Mucosa of rectum (tissue), 2 donors: ENCODE data around the gene PPP1R12B.
"Not testable (repeated sequence)": the region's sequence is repeated elsewhere in the genome, so short reads cannot be mapped to it uniquely, and the experiment has no call there.

Experiments used
- H3K27ac ChIP-seq, 2 donors: one replicate each; pipeline ENCODE4 v1.7.0; 2013; ENCODE audit warnings: inconsistent platforms in 2 of 2, low read depth in 2 of 2, low read length in 2 of 2
- H3K27me3 ChIP-seq, 2 donors: one replicate each; pipeline ENCODE4 v1.7.0; 2013; ENCODE audit warnings: low read length in 2 of 2; ENCODE audit not compliant: control insufficient read depth in 2 of 2, insufficient read depth in 2 of 2
- H3K36me3 ChIP-seq, 2 donors: one replicate each; pipeline ENCODE4 v1.7.0; 2013; ENCODE audit warnings: low read length in 2 of 2; ENCODE audit not compliant: control insufficient read depth in 2 of 2, insufficient read depth in 2 of 2
- H3K4me1 ChIP-seq, 2 donors: one replicate each; pipeline ENCODE4 v1.7.0; 2013; ENCODE audit warnings: low read length in 2 of 2, mild to moderate bottlenecking in 1 of 2; ENCODE audit not compliant: control insufficient read depth in 2 of 2, insufficient read depth in 2 of 2
- H3K4me3 ChIP-seq, 2 donors: one replicate each; pipeline ENCODE4 v1.7.0; 2013; ENCODE audit warnings: low read length in 2 of 2
- H3K9ac ChIP-seq, 2 donors: one replicate each; pipeline ENCODE4 v1.7.0; 2013; ENCODE audit warnings: low read length in 2 of 2, low read depth in 1 of 2, mild to moderate bottlenecking in 1 of 2
- H3K9me3 ChIP-seq, 2 donors: one replicate each; pipeline ENCODE4 v1.7.0; 2013; ENCODE audit warnings: low read length in 2 of 2; ENCODE audit not compliant: control insufficient read depth in 2 of 2
- donor health status: healthy.
- donor health status: Normal muscosa, but diverticular disease.

PPP1R12B gene

GRCh38 chr1:202417762-202418201 lies 69.3 kb downstream of the PPP1R12B start:
- not testable (repeated sequence) for H3K4me1 ChIP-seq, H3K27me3 ChIP-seq, H3K9me3 ChIP-seq, H3K27ac ChIP-seq, H3K9ac ChIP-seq, H3K4me3 ChIP-seq, H3K36me3 ChIP-seq

DNA sequence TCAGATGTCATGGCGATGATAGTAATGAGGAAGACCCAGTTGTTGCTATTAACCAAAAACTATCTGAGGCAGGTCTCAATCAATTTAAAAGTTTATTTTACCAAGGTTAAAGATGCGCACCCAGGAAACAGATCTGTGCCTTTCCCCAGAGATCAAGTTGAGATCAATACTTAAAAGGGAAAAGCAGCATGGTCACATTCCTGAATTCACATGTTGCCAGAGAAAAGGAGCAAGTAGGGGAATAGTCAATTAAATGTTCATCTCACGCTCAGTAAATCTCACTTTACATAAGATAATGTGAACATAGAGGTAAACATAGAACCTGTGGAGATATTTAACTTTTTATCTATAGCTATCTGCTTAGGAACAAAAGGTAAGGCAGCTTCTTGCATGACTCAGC lies 71.2 kb downstream of the PPP1R12B start:
- not testable (repeated sequence) for H3K4me3 ChIP-seq, H3K27me3 ChIP-seq, H3K36me3 ChIP-seq, H3K27ac ChIP-seq, H3K9me3 ChIP-seq, H3K4me1 ChIP-seq, H3K9ac ChIP-seq

GRCh38 chr1:202420422-202421094 lies 72.1 kb downstream of the PPP1R12B start:
- not testable (repeated sequence) for H3K9me3 ChIP-seq, H3K9ac ChIP-seq, H3K36me3 ChIP-seq, H3K4me3 ChIP-seq, H3K27me3 ChIP-seq, H3K27ac ChIP-seq, H3K4me1 ChIP-seq

GRCh38 chr1:202422709-202423108 lies 74.2 kb downstream of the PPP1R12B start:
- not testable (repeated sequence) for H3K9ac ChIP-seq, H3K9me3 ChIP-seq, H3K36me3 ChIP-seq, H3K27me3 ChIP-seq, H3K27ac ChIP-seq, H3K4me3 ChIP-seq, H3K4me1 ChIP-seq

DNA sequence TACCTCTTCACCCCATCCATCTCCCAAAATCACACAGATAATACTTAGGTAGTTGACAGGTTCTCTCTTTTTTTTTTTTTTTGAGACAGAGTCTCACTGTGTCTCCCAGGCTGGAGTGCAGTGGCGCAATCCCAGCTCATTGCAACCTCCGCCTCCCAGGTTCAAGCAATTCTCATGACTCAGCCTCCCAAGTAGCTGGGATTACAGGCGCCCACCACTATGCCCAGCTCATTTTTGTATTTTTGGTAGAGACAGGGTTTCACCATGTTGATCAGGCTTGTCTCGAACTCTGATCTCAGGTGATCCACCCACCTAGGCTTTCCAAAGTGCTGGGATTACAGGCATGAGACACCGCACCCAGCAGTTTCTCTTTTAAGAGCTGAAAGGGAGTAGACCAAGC lies 75.8 kb downstream of the PPP1R12B start:
- H3K9me3 ChIP-seq, H3K27ac ChIP-seq, H3K27me3 ChIP-seq: not testable (repeated sequence)

DNA sequence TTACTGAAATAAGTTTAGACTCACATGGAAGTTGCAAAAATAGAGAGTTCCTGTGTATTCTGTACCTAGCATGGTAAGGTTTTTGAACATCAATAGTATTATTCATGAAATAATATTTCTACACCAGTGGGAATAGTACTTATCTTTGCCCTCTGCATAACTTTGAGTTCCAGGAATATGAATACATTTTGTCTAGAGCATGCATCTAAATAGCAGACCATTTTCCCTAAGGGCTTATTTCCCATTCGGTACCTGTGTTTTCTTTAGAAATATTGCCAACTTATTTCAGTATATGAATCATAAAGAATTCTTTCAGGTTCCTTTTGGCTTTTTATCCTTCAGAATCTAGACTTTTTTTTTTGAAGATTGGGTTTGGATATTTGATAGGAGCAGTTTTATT lies 81.6 kb downstream of the PPP1R12B start:
- not testable (repeated sequence) for H3K4me3 ChIP-seq, H3K27me3 ChIP-seq, H3K4me1 ChIP-seq, H3K9me3 ChIP-seq, H3K9ac ChIP-seq, H3K27ac ChIP-seq
- H3K36me3 ChIP-seq: peaks cover 7 to 19% of the 10 kb centered on the region in 2 donors

More for the DNA sequence above, 75.8 kb downstream of the PPP1R12B start:
- H3K9ac ChIP-seq, H3K4me1 ChIP-seq, H3K4me3 ChIP-seq, H3K36me3 ChIP-seq: not testable (repeated sequence)

DNA sequence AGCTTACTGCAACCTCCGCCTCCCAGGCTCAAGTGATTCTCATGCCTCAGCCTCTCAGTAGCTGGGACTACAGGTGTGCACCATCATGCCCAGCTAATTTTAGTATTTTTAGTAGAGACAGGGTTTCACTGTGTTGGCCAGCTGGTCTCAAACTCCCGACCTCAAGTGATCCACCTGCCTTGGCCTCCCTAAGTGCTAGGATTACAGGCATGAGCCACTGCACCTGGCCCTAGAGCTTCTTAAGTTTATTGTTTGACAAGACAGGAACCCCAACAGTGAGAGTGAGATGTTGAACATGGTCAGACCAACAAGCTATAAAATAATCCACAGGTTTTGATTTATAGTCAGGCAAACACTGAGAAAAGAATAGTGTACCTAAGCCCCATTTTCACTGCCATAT lies 83.8 kb downstream of the PPP1R12B start:
- H3K36me3 ChIP-seq: peaks cover 12 to 24% of the 10 kb centered on the region in 2 donors
- not testable (repeated sequence) for H3K27ac ChIP-seq, H3K9ac ChIP-seq, H3K4me3 ChIP-seq, H3K27me3 ChIP-seq, H3K4me1 ChIP-seq, H3K9me3 ChIP-seq

- Histone ChIP-seq H3K4me1 (no peaks in the 10 kb centered on the region), H3K9ac (no peak overlapping the region), H3K36me3 (peaks cover 12 to 24% of the 10 kb centered on the region in 2 donors), H3K9me3 (no peaks in the 10 kb centered on the region), H3K27ac (no peak overlapping the region), H3K27me3 (no peaks in the 10 kb centered on the region), H3K4me3 (no peak overlapping the region)
These were observed 84.9 kb downstream of the PPP1R12B start for GRCh38 chr1:202433155-202434043.

DNA sequence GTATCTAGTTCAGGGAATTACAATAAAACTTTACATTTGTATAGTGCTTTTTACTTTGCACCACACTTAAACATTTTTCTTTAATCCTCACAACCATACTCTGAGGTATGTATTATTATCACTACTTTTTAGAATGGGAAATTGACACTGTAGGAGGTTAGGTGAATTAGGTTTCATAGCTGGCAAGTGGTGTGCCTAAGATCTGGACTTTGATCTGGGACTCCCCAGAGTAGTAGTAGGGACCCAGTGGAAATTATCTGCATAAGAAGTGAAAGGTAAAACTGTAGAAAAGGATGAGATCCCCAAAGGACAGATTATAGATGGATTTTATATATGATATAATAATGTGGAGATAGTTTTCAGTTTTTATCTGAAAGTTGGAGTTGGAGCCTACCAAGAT lies 85.6 kb downstream of the PPP1R12B start:
- no peak overlapping the region for H3K4me3 ChIP-seq
- peaks cover 19 to 29% of the 10 kb centered on the region in 2 donors for H3K36me3 ChIP-seq
- H3K27me3 ChIP-seq: no peaks in the 10 kb centered on the region
- no peaks in the 10 kb centered on the region for H3K9me3 ChIP-seq
- no peak overlapping the region for H3K9ac ChIP-seq
- no peak overlapping the region for H3K27ac ChIP-seq
- no peaks in the 10 kb centered on the region for H3K4me1 ChIP-seq

DNA sequence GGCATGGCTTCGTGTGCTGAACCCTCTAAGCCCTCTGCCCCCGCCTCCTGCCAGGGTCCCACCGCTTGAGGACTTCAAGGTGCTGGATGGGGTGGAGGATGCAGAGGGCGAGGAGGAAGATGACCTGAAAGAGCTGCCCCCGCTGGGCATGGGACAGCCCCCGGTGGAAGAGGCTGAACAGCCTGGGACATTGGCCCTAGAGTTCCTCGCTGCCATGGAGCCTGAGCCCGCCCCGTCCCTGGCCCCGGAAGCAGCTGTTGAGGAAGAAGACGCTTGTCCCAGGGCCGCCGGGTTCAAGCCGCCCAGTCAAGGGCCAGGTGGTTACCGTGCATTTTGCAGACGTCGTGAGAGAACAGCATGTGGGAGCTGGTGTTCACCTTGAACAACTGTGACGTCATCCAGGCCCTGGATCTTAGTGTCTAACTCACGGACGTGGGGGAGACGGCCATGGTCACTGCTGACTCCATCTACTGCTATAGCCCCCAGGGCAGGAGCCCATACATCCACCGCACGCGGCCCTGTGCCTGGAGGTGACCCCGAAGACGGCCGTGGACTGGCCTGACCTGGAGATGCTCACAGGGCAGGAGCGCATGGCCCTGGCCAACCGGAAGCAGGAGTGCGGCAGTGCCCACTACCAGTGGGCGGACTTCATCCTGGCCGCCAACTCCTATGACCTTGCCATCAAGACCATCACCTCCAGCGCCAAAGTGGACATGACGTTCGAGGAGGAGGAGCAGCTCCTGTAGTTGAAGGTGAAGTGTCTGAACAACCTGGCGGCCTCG lies 90.1 kb downstream of the PPP1R12B start:
- H3K36me3 ChIP-seq: peaks cover 26% of the 10 kb centered on the region in 2 donors
- no peaks in the 10 kb centered on the region for H3K9me3 ChIP-seq
- no peak overlapping the region for H3K27ac ChIP-seq
- no peak overlapping the region for H3K4me3 ChIP-seq
- no peaks in the 10 kb centered on the region for H3K4me1 ChIP-seq
- H3K27me3 ChIP-seq: no peaks in the 10 kb centered on the region
- H3K9ac ChIP-seq: no peak overlapping the region
